Ishikawa (cell line): ENCODE measurements around the gene PCCA.

Experiments
- CEBPB ChIP-seq: IDR thresholded peaks from 2 replicates; pipeline ENCODE4 v1.6.1; 2012
- CREB1 ChIP-seq: IDR thresholded peaks from 2 replicates; pipeline ENCODE4 v1.6.1; 2012; ENCODE audit warnings: low read depth
- EGR1 ChIP-seq: IDR thresholded peaks from 2 replicates; pipeline ENCODE4 v1.6.1; 2012
- EP300 ChIP-seq: IDR thresholded peaks from 2 replicates; pipeline ENCODE4 v1.6.1; 2012; ENCODE audit warnings: borderline replicate concordance
- FOXM1 ChIP-seq: IDR thresholded peaks from 2 replicates; pipeline ENCODE4 v1.6.1; 2012; ENCODE audit warnings: low read depth, borderline replicate concordance
- NFIC ChIP-seq: IDR thresholded peaks from 2 replicates; pipeline ENCODE4 v1.6.1; 2012
- RAD21 ChIP-seq: IDR thresholded peaks from 2 replicates; pipeline ENCODE4 v1.6.1; 2012; ENCODE audit warnings: low read depth
- TAF1 ChIP-seq: IDR thresholded peaks from 2 replicates; pipeline ENCODE4 v1.6.1; 2012; ENCODE audit warnings: low read depth, mild to moderate bottlenecking
- TCF12 ChIP-seq: IDR thresholded peaks from 2 replicates; pipeline ENCODE4 v1.6.1; 2012; ENCODE audit warnings: low read depth
- TEAD4 ChIP-seq: IDR thresholded peaks from 2 replicates; pipeline ENCODE4 v1.6.1; 2012
- YY1 ChIP-seq: IDR thresholded peaks from 2 replicates; pipeline ENCODE4 v1.6.1; 2012; ENCODE audit warnings: low read depth
- ZBTB7A ChIP-seq: IDR thresholded peaks from 2 replicates; pipeline ENCODE4 v1.6.1; 2012; ENCODE audit warnings: low read depth
- TF ChIP-seq, protein P1 (sequence below): IDR thresholded peaks from 2 replicates; pipeline ENCODE4 v1.6.1; 2012
- TF ChIP-seq, protein P2 (sequence below): IDR thresholded peaks from 2 replicates; pipeline ENCODE4 v1.6.1; 2012
- TF ChIP-seq, protein P3 (sequence below): IDR thresholded peaks from 2 replicates; pipeline ENCODE4 v1.6.1; 2012; ENCODE audit warnings: low read depth, mild to moderate bottlenecking

Gene PCCA

DNA sequence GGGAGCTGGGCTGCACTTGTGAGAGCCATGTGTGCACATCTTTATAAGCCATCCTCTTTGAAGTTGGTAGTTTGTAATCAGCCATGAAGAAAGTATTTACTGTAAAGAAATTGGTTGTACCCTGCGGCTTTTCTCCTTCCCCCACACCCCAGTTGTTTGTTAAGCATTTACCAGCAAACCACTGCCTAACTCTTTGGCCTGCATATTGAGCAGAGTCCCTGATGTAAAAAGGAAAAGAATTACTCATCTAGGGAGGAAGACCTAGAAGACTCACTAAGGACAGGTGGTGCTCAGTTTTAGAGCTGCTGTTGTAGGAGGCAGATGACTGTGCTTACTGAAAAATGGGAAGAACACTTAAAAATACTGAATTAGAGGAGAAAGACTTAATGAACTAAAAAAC, 245.3 kb downstream of the PCCA start:
- TF ChIP-seq RAD21 (no peak), EP300 (no peak), TAF1 (no peak), CEBPB (no peak), CREB1 (no peak), FOXM1 (no peak), TEAD4 (no peak)
- TF ChIP-seq, protein P1, sequence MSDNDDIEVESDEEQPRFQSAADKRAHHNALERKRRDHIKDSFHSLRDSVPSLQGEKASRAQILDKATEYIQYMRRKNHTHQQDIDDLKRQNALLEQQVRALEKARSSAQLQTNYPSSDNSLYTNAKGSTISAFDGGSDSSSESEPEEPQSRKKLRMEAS: no peak

DNA sequence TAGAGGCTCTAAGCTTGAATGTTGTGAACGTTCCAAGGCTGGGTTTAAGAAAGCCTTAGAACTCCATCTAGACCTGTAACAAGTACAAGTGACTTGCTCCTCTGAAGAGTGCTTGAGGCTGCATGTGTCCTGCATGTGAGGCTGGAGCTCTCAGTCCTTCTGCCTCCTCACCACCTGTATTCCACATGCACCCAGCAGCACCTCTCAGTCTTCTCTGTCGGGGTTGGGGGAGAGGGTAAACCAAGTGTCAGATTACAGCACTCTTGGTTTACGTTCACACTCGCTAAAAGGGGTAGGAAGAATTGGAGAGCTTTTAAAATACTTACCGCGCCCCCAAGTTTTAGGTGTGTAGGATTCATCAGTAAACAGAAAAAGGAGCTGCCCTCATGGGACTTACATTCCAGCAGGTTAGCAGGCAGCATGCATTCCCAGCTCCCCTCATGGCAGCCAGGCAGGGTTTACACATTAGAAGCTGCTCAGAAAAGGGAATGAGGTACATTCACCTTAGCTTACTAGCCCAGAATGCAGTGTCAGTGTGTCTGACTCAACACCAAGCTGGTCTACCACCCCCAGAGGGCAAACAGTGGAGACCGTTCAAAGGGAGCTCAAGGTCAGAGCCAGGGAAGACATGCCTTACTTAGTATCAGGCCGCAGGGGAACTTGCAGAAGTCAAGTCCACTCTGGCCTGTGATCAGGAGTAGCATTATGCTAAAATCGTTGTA, 248.1 kb downstream of the PCCA start:
- TF ChIP-seq, protein P2, sequence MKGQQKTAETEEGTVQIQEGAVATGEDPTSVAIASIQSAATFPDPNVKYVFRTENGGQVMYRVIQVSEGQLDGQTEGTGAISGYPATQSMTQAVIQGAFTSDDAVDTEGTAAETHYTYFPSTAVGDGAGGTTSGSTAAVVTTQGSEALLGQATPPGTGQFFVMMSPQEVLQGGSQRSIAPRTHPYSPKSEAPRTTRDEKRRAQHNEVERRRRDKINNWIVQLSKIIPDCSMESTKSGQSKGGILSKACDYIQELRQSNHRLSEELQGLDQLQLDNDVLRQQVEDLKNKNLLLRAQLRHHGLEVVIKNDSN: no peak

DNA sequence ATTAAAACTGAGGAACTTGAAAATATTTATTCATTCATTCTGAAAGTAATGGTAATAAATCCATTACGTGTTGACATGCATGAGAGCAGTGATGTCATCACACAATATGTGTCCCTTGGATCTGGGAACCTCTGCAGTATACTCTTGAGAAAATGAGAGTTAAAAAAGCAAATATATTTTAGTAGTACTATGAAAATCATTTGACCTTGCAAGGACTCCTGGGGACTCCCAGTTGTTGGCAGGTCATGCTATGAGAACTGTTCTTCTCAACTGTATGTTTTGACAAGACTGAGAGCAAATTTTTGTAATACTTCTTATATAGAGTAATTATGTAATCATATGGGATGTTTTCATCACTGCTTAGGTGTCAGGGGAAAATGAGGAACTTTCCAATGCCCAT, 249.4 kb downstream of the PCCA start:
- TF ChIP-seq EP300 (no peak), CREB1 (no peak), NFIC (no peak), TEAD4 (no peak), RAD21 (no peak), FOXM1 (no peak), CEBPB (no peak)
- TF ChIP-seq, protein P1: no peak
- TF ChIP-seq, protein P2: no peak

DNA sequence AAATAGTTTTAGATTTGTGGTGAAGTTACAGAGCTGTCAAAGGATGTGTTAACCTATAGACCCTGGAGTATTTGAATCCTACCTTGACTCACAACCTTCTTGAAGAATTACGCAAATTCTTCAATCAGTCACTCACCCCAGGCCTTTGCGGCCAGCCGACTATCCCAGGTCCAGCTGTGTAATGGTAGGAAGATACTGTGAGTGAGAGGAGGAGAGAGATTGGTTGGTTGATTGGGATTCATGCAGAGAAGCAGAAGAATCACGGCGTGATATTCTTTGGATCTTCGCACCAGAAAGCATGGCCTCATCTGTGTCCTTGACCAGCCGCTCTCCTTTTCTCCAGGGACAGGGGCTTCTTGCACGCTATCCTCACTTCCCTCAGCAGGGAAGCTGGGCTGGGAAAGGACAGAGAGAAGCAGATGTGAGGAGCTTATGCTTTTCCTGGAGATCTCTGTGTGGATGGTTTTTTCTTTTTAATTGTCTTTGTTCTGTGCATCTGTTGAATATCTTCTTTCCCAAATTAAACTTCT, 250.6 kb downstream of the PCCA start:
- TF ChIP-seq TEAD4 (no peak), NFIC (no peak), CEBPB (no peak), TAF1 (no peak), RAD21 (no peak), YY1 (no peak), CREB1 (no peak), TCF12 (no peak), FOXM1 (no peak), EP300 (no peak), EGR1 (no peak), ZBTB7A (no peak)
- TF ChIP-seq, protein P3, sequence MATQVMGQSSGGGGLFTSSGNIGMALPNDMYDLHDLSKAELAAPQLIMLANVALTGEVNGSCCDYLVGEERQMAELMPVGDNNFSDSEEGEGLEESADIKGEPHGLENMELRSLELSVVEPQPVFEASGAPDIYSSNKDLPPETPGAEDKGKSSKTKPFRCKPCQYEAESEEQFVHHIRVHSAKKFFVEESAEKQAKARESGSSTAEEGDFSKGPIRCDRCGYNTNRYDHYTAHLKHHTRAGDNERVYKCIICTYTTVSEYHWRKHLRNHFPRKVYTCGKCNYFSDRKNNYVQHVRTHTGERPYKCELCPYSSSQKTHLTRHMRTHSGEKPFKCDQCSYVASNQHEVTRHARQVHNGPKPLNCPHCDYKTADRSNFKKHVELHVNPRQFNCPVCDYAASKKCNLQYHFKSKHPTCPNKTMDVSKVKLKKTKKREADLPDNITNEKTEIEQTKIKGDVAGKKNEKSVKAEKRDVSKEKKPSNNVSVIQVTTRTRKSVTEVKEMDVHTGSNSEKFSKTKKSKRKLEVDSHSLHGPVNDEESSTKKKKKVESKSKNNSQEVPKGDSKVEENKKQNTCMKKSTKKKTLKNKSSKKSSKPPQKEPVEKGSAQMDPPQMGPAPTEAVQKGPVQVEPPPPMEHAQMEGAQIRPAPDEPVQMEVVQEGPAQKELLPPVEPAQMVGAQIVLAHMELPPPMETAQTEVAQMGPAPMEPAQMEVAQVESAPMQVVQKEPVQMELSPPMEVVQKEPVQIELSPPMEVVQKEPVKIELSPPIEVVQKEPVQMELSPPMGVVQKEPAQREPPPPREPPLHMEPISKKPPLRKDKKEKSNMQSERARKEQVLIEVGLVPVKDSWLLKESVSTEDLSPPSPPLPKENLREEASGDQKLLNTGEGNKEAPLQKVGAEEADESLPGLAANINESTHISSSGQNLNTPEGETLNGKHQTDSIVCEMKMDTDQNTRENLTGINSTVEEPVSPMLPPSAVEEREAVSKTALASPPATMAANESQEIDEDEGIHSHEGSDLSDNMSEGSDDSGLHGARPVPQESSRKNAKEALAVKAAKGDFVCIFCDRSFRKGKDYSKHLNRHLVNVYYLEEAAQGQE: no peak
- TF ChIP-seq, protein P1: no peak
- TF ChIP-seq, protein P2: no peak

DNA sequence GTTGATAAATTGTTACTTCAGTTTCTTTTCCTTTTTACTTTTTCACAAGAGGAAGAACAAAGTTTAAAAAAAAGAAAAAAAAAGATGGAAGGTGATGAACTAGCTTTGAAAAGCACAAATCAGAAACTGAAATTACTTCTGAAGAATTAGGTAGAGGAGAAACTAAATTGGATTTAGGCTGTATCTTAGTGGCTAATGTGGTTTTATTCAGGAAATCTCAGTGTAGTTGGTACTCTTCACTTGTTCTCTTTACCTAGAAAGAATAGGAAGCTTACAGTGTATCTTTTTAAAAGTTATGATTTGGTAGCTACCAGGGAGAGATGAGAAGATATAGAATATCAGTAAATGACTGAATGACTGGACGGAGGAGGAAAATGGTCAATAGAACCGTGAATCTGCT, 252.0 kb downstream of the PCCA start:
- TF ChIP-seq, protein P2: no peak
- no peak for TF ChIP-seq YY1
- no peak for TF ChIP-seq TEAD4

DNA sequence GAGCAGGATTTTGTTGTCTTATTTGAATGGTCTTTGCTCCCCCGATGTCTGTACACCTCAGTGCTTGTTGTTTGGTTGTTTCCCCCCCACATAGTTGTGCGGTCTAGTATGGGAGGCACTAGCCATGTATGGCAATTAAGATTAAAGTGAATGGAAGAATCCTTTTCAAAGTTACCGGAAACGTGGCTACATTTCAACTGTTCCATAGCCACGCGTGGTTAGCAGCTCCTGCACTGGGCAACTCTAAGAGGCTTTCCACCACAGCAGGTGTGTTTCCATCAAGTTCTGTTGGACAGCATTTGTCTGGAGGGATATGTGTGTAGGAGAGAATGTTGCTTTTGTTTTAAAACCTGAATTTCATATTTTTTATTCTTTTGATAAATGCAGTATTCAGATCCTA, 252.4 kb downstream of the PCCA start:
- TF ChIP-seq RAD21 (no peak), TAF1 (no peak), EGR1 (no peak), ZBTB7A (no peak), TEAD4 (no peak), CEBPB (no peak), FOXM1 (no peak), TCF12 (no peak), YY1 (no peak), EP300 (no peak), CREB1 (no peak), NFIC (no peak)
- TF ChIP-seq, protein P3: no peak
- TF ChIP-seq, protein P1: no peak
- TF ChIP-seq, protein P2: no peak
